Neural progenitor cell (in vitro differentiated cells): ENCODE results near the gene DYSF.

ENCODE experiments used
- CTCF ChIP-seq: fragments of 200-600 bp; sonication (generic); IDR thresholded peaks from 2 replicates; pipeline ENCODE4 v1.5.1; 2017; ENCODE audit warnings: antibody characterized with exemption, mild to moderate bottlenecking
- EZH2phosphoT487 ChIP-seq: fragments of 200-600 bp; sonication (generic); IDR thresholded peaks from 2 replicates; pipeline ENCODE4 v1.6.1; 2017; ENCODE audit warnings: antibody characterized with exemption

DNA sequence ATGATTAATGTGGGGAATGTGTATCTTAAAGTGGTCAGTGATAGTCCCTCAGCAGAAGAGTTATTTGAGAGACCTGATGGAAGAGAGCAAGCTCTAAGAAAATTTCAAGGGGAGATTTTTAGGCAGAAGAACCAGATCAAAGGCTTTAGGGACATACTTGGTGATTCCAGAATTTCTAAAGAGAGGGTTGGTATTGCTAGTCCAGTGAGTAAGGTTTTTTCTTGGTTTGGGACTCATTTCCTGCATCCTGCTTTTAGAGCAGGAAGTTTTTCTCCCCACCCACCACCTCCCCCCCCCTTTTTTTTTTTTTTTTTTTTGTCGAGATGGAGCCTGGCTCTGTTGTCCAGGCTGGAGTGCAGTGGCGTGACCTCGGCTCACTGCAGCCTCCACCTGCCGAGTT is 42.7 kb upstream of the DYSF start:
- TF ChIP-seq CTCF (no peak), EZH2phosphoT487 (no peak)
